Activated naive CD4-positive, alpha-beta T cell treated with anti-CD3 and anti-CD28 coated beads, Interleukin-2, amount 50 U/mL, for 24 hours (primary cell): ENCODE results near the gene SNRPD3.
A peak's percentile ranks its signal among the peaks of the same experiment; 100 is the strongest.
"Not testable (repeated sequence)": the region's sequence is repeated elsewhere in the genome, so short reads cannot be mapped to it uniquely, and the experiment has no call there.

ENCODE experiments used
- H3K27ac Mint-ChIP-seq: one replicate; pipeline ENCODE4 v1.8.0; 2021; ENCODE audit warnings: mild to moderate bottlenecking, mixed read lengths
- H3K27me3 Mint-ChIP-seq: one replicate; pipeline ENCODE4 v1.8.0; 2021; ENCODE audit warnings: mixed read lengths
- H3K36me3 Mint-ChIP-seq: one replicate; pipeline ENCODE4 v1.8.0; 2021; ENCODE audit warnings: mixed read lengths
- H3K4me1 Mint-ChIP-seq: one replicate; pipeline ENCODE4 v1.8.0; 2021; ENCODE audit warnings: mixed read lengths
- H3K4me3 Mint-ChIP-seq: one replicate; pipeline ENCODE4 v1.8.0; 2021; ENCODE audit warnings: mild to moderate bottlenecking, mixed read lengths
- H3K9me3 Mint-ChIP-seq: one replicate; pipeline ENCODE4 v1.8.0; 2021; ENCODE audit warnings: mixed read lengths

Gene SNRPD3

DNA sequence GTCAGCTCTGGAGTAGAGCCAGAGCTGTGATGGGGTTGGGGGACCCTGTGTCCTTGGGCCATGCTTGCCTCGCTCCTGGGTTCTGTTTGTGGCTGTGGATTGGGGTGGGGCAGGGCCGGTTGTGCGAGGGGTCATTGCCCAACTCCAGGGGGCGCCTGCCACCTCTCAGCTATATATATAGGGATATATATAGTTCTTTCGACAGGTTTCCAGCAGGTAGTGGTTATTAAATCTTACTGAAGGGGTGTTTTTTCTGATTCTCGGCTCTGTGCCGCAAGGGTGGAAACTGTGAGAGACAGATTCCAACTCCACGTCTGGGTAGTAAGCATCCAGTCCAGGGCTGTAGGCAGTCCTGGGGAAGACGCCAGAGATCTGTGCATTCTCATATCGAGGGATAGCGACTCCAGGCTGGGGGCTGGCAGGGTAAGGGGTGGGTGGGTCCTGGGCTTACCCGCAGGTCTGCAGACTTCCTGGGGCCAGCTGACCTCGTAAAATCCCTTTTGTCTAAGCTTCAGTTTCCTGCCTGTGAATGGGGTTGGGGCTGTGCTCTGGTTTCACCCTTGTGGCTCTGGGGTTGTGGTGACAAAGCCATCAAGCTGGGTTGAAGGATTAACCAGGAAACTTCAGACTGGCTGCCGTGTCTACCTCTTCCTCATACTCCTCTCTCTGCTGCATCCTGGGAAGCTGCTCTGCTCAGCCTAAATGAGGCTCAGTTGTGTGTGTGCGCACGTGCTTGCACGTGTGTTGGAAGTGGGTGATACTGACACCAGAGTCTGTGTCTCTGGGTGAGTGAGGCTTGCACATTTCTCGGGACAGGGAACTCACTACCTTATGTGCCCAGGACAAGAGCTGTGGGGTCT is 48.2 kb downstream of the SNRPD3 start:
- H3K27me3 Mint-ChIP-seq, H3K36me3 Mint-ChIP-seq, H3K9me3 Mint-ChIP-seq: not testable (repeated sequence)
- Mint-ChIP-seq H3K27ac (peak overlapping the region; percentile 63), H3K4me3 (peak overlapping the region; percentile 6), H3K4me1 (peaks cover 25% of the 10 kb centered on the region)

DNA sequence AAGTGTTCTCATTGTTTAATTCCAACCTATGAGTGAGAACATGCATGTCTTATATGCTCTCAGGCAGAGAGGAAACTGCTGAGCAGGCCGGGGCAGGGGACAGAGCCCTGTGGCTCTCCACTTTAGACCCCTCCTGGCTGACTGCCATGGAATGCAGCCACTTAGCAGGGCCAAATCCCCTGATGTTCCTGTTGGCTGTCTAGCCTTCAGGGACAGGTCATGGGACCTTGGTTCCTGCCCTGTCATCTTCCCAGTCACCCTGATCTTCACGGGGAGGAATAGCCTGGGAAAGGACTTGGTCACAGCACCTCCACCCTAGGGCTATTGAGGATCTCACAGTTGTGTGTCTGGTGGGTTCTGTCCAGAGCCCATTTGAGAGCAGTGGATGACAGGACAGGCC is 50.5 kb downstream of the SNRPD3 start:
- Mint-ChIP-seq H3K27ac (peak overlapping the region; percentile 46), H3K4me1 (peaks cover 25% of the 10 kb centered on the region)
- H3K27me3 Mint-ChIP-seq, H3K36me3 Mint-ChIP-seq, H3K4me3 Mint-ChIP-seq, H3K9me3 Mint-ChIP-seq: not testable (repeated sequence)

DNA sequence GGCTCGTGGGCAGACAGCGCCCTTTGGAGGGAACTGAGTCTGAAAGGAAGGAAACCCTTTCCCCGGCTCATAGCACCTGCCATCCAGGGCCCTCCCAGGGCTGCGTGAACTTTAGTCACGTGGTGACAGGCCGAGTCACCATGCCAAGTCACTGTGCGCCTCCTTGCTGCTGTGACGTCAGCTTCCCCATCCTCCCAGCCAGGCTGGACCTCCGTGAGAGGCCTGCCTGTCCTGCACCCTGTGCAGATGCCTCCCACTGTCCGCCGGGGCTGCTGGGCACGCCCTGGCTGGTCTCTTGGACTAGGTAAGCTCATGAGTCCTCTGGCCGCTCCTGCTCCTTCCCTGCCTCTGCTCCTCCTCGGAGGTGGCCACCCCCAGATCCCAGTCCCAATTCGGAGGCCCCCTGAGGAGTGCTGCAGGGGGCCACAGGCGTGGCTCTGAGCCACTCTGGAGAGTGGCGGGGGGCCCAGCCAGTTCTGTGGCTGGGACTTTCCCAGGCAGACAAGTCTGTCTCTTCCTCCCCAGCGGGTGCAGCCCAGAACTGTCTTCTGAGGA is 51.7 kb downstream of the SNRPD3 start:
- Mint-ChIP-seq H3K4me1 (peaks cover 21% of the 10 kb centered on the region), H3K27ac (peak overlapping the region; percentile 99), H3K4me3 (peak overlapping the region; percentile 96)
- H3K27me3 Mint-ChIP-seq, H3K9me3 Mint-ChIP-seq, H3K36me3 Mint-ChIP-seq: not testable (repeated sequence)

- not testable (repeated sequence) for H3K36me3 Mint-ChIP-seq
Measured at GRCh38 chr22:24608327-24608726, 52.5 kb downstream of the SNRPD3 start.

GRCh38 chr22:24609888-24610287 is 54.1 kb downstream of the SNRPD3 start:
- not testable (repeated sequence) for H3K4me1 Mint-ChIP-seq, H3K4me3 Mint-ChIP-seq, H3K36me3 Mint-ChIP-seq, H3K9me3 Mint-ChIP-seq, H3K27me3 Mint-ChIP-seq, H3K27ac Mint-ChIP-seq

More at GRCh38 chr22:24608327-24608726, 52.5 kb downstream of the SNRPD3 start:
- peaks cover 19% of the 10 kb centered on the region for H3K4me1 Mint-ChIP-seq
- not testable (repeated sequence) for H3K27ac Mint-ChIP-seq, H3K9me3 Mint-ChIP-seq, H3K27me3 Mint-ChIP-seq
- H3K4me3 Mint-ChIP-seq = peak overlapping the region; percentile 96

DNA sequence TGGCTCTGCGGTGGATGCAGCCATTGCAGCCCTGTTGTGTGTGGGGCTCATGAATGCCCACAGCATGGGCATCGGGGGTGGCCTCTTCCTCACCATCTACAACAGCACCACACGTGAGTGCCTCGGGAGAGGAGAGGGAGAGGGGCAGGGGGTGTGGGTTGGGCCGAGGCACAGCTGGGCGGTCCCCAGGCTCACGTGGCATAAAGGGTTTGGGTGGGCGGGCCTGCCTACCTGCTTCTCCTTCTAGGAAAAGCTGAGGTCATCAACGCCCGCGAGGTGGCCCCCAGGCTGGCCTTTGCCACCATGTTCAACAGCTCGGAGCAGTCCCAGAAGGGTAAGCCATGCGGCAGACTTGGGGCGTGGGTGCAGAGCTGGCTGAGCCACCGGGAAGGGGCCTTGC is 59.0 kb downstream of the SNRPD3 start:
- not testable (repeated sequence) for H3K4me3 Mint-ChIP-seq, H3K27ac Mint-ChIP-seq, H3K4me1 Mint-ChIP-seq, H3K27me3 Mint-ChIP-seq, H3K9me3 Mint-ChIP-seq, H3K36me3 Mint-ChIP-seq

GRCh38 chr22:24621244-24621643 is 65.4 kb downstream of the SNRPD3 start:
- H3K9me3 Mint-ChIP-seq, H3K27ac Mint-ChIP-seq, H3K27me3 Mint-ChIP-seq, H3K4me1 Mint-ChIP-seq, H3K36me3 Mint-ChIP-seq, H3K4me3 Mint-ChIP-seq: not testable (repeated sequence)

DNA sequence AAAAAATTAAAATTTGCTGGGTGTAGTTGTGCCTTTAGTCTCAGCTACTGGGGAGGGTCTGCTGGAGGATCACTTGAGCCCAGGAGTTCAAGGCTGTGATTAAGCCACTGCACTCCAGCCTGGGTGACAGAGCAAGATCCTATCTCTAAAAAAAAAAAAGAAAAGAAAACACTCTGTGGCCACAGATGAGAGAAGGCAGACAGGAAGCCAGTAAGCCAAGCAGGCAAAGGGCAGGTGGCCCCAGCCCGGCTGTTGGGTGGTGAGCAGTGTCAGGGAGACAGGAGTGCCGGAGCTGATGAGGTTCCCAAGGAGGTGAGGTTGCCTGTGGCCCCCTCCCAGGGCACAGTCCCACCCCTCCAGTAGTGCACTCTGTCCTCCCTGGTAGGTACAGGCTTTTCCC is 66.8 kb downstream of the SNRPD3 start:
- not testable (repeated sequence) for H3K9me3 Mint-ChIP-seq, H3K4me3 Mint-ChIP-seq, H3K4me1 Mint-ChIP-seq, H3K27me3 Mint-ChIP-seq, H3K27ac Mint-ChIP-seq, H3K36me3 Mint-ChIP-seq
